WTC11 (cell line): ENCODE data around the gene SLC1A3. TPM values are rescaled to one million over a fixed set of nuclear protein-coding genes. Genes with fewer than 3 reads are reported as not detected.
A peak's percentile ranks its signal among the peaks of the same experiment; 100 is the strongest.

Source experiments
- ATAC-seq: fragments of 200-7000 bp; cut with Tn5 transposase; 2 replicates; pipeline ENCODE4 v1.10.0; 2021; ENCODE audit warnings: mild to moderate bottlenecking, moderate library complexity
- CTCF ChIA-PET: fragments of 300-600 bp; sonication (Branson Sonifier 250); formaldehyde crosslinking; loops from one replicate; lab custom pipeline; 2021; ENCODE audit warnings: antibody characterized with exemption; lab: Charles Lee
- POLR2A ChIA-PET: fragments of 350-600 bp; sonication (Branson Sonifier 250); formaldehyde crosslinking; loops from one replicate; lab custom pipeline; 2021; ENCODE audit warnings: antibody characterized with exemption; lab: Charles Lee
- DNase-seq: peaks from one replicate; pipeline ENCODE4 v3.0.0; 2021; ENCODE audit warnings: low spot score
- H3K27ac Mint-ChIP-seq: 2 replicates; pipeline ENCODE4 v1.8.0; 2021; ENCODE audit warnings: mixed read lengths
- H3K27me3 Mint-ChIP-seq: 2 replicates; pipeline ENCODE4 v1.8.0; 2021; ENCODE audit warnings: low read depth, mild to moderate bottlenecking, moderate library complexity, mixed read lengths
- H3K36me3 Mint-ChIP-seq: 2 replicates; pipeline ENCODE4 v1.8.0; 2021; ENCODE audit warnings: mixed read lengths
- H3K4me1 Mint-ChIP-seq: 2 replicates; pipeline ENCODE4 v1.8.0; 2022; ENCODE audit warnings: mixed read lengths
- H3K4me3 Mint-ChIP-seq: 2 replicates; pipeline ENCODE4 v1.8.0; 2021; ENCODE audit warnings: mild to moderate bottlenecking, moderate library complexity, mixed read lengths
- H3K9me3 Mint-ChIP-seq: 2 replicates; pipeline ENCODE4 v1.8.0; 2021; ENCODE audit warnings: mixed read lengths
- ATF1 ChIP-seq: sonication (generic); formaldehyde crosslinking; IDR thresholded peaks from 2 replicates; pipeline ENCODE4 v1.8.1; 2023; ENCODE audit warnings: mild to moderate bottlenecking, moderate library complexity, missing genetic modification reagents
- ATF3 ChIP-seq: sonication (generic); formaldehyde crosslinking; conservative IDR thresholded peaks from 2 replicates; pipeline ENCODE4 v1.8.1; 2022; ENCODE audit warnings: mild to moderate bottlenecking, missing genetic modification reagents
- E2F5 ChIP-seq: sonication (generic); formaldehyde crosslinking; IDR thresholded peaks from 2 replicates; pipeline ENCODE4 v1.8.1; 2022; ENCODE audit warnings: mild to moderate bottlenecking, moderate library complexity, missing genetic modification reagents
- GRHL2 ChIP-seq: fragments of 250-450 bp; sonication (Bioruptor Pico); IDR thresholded peaks from 2 replicates; pipeline ENCODE4 v1.8.0; 2022; ENCODE audit warnings: mild to moderate bottlenecking, moderate library complexity; ENCODE audit not compliant: insufficient replicate concordance, severe bottlenecking
- NR1H2 ChIP-seq: sonication (generic); formaldehyde crosslinking; IDR thresholded peaks from 2 replicates; pipeline ENCODE4 v1.9.0; 2021; ENCODE audit warnings: mild to moderate bottlenecking, moderate library complexity, missing genetic modification reagents
- RORB ChIP-seq: fragments of 250-450 bp; sonication (Bioruptor Pico); IDR thresholded peaks from 2 replicates; pipeline ENCODE4 v1.9.0; 2021; ENCODE audit warnings: mild to moderate bottlenecking
- SMAD3 ChIP-seq: sonication (generic); formaldehyde crosslinking; IDR thresholded peaks from 2 replicates; pipeline ENCODE4 v1.8.0; 2022; ENCODE audit warnings: missing genetic modification reagents, mild to moderate bottlenecking, borderline replicate concordance
- ZBTB21 ChIP-seq: sonication (generic); formaldehyde crosslinking; IDR thresholded peaks from 2 replicates; pipeline ENCODE4 v1.8.1; 2023; ENCODE audit warnings: mild to moderate bottlenecking, missing genetic modification reagents, borderline replicate concordance
- ZNF425 ChIP-seq: fragments of 250-450 bp; sonication (Bioruptor Pico); conservative IDR thresholded peaks from 2 replicates; pipeline ENCODE4 v1.9.0; 2021; ENCODE audit warnings: mild to moderate bottlenecking
- total RNA-seq: library from RNA; stranded (reverse); gene quantifications from 3 replicates; pipeline ENCODE4 v1.2.3, GENCODE V29; 2021
- TF ChIP-seq, protein P1 (sequence below): fragments of 250-450 bp; sonication (Bioruptor Pico); IDR thresholded peaks from 2 replicates; pipeline ENCODE4 v1.9.0; 2021; ENCODE audit warnings: mild to moderate bottlenecking
- TF ChIP-seq, protein P2 (sequence below): sonication (generic); formaldehyde crosslinking; IDR thresholded peaks from 2 replicates; pipeline ENCODE4 v1.8.1; 2023; ENCODE audit warnings: mild to moderate bottlenecking, missing genetic modification reagents
- TF ChIP-seq, protein P3 (sequence below): sonication (generic); formaldehyde crosslinking; IDR thresholded peaks from 2 replicates; pipeline ENCODE4 v1.8.1; 2023; ENCODE audit warnings: mild to moderate bottlenecking, missing genetic modification reagents, moderate library complexity

Gene SLC1A3
- total RNA-seq, 1 experiment from 2014 or later, result 77.9 TPM

- TF ChIP-seq NR1H2 (CRISPR knock-in tag), result no peak
- no peak for TF ChIP-seq E2F5 (CRISPR knock-in tag)
- no peak for TF ChIP-seq ZBTB21
- TF ChIP-seq, protein P1, sequence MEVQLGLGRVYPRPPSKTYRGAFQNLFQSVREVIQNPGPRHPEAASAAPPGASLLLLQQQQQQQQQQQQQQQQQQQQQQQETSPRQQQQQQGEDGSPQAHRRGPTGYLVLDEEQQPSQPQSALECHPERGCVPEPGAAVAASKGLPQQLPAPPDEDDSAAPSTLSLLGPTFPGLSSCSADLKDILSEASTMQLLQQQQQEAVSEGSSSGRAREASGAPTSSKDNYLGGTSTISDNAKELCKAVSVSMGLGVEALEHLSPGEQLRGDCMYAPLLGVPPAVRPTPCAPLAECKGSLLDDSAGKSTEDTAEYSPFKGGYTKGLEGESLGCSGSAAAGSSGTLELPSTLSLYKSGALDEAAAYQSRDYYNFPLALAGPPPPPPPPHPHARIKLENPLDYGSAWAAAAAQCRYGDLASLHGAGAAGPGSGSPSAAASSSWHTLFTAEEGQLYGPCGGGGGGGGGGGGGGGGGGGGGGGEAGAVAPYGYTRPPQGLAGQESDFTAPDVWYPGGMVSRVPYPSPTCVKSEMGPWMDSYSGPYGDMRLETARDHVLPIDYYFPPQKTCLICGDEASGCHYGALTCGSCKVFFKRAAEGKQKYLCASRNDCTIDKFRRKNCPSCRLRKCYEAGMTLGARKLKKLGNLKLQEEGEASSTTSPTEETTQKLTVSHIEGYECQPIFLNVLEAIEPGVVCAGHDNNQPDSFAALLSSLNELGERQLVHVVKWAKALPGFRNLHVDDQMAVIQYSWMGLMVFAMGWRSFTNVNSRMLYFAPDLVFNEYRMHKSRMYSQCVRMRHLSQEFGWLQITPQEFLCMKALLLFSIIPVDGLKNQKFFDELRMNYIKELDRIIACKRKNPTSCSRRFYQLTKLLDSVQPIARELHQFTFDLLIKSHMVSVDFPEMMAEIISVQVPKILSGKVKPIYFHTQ (CRISPR knock-in tag), result no peak
- TF ChIP-seq, protein P2, sequence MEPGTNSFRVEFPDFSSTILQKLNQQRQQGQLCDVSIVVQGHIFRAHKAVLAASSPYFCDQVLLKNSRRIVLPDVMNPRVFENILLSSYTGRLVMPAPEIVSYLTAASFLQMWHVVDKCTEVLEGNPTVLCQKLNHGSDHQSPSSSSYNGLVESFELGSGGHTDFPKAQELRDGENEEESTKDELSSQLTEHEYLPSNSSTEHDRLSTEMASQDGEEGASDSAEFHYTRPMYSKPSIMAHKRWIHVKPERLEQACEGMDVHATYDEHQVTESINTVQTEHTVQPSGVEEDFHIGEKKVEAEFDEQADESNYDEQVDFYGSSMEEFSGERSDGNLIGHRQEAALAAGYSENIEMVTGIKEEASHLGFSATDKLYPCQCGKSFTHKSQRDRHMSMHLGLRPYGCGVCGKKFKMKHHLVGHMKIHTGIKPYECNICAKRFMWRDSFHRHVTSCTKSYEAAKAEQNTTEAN (CRISPR knock-in tag), result no peak
- TF ChIP-seq ATF3 (CRISPR knock-in tag), result no peak
- TF ChIP-seq, protein P3, sequence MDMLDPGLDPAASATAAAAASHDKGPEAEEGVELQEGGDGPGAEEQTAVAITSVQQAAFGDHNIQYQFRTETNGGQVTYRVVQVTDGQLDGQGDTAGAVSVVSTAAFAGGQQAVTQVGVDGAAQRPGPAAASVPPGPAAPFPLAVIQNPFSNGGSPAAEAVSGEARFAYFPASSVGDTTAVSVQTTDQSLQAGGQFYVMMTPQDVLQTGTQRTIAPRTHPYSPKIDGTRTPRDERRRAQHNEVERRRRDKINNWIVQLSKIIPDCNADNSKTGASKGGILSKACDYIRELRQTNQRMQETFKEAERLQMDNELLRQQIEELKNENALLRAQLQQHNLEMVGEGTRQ (CRISPR knock-in tag), result no peak
- no peak for TF ChIP-seq ATF1 (CRISPR knock-in tag)
- no peak for TF ChIP-seq GRHL2
- no peak for TF ChIP-seq RORB (CRISPR knock-in tag)
- no peak for TF ChIP-seq SMAD3 (CRISPR knock-in tag)
- ATAC-seq (no peak), DNase-seq (no peak)
- Mint-ChIP-seq H3K36me3 (peaks cover 48% of the 10 kb centered on the region), H3K4me1 (peaks cover 80% of the 10 kb centered on the region), H3K27ac (peak overlapping the region; percentile 89), H3K27me3 (no peaks in the 10 kb centered on the region), H3K4me3 (no peak overlapping the region), H3K9me3 (no peaks in the 10 kb centered on the region)
- CTCF ChIA-PET, result interaction anchor here (1.1 kb wide), 1 partner anchor 79 kb away, joined by 5 read pairs; no protein-coding TSS in a partner anchor
- POLR2A ChIA-PET, result no interaction called here
Observed at GRCh38 chr5:36611520-36612274, 5.3 kb downstream of the SLC1A3 start.

DNA sequence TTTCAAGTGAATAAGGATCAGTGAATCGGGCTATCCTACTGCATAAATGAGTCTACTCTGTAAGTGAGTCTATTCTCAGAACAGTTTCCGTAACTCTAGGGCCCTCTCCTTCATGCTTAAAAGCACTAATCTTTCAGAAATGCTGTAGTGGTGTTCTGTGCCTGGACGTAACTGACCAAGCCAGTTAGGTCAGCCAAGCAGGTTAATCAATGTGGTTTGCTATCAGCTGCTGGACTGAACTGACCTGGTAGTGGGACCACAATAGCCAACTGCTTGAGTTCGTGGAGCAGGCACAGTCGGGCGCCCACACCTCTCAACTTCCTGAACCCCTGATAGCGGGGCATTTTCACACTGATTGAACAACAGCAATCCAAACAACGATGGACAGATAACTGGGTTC, 6.8 kb downstream of the SLC1A3 start:
- H3K27ac Mint-ChIP-seq, result peak overlapping the region; percentile 85
- no peak overlapping the region for H3K4me3 Mint-ChIP-seq
- ChIA-PET CTCF (interaction anchor here (0.9 kb wide), 1 partner anchor 77 kb away, joined by 4 read pairs; no protein-coding TSS in a partner anchor), POLR2A (no interaction called here)
- no peaks in the 10 kb centered on the region for H3K9me3 Mint-ChIP-seq
- H3K27me3 Mint-ChIP-seq, result no peaks in the 10 kb centered on the region
- TF ChIP-seq, protein P1 (CRISPR knock-in tag), result 0 out of 2 replicates have a peak, but pooled peaks have one; percentile 23
- TF ChIP-seq ZNF425 (CRISPR knock-in tag), result no peak
- DNase-seq (no peak), ATAC-seq (no peak)
- H3K4me1 Mint-ChIP-seq, result peaks cover 88% of the 10 kb centered on the region
- peaks cover 44% of the 10 kb centered on the region for H3K36me3 Mint-ChIP-seq
